C4-2B (cell line): ENCODE data around the gene FAM184B.

Source experiments
- H3K27ac ChIP-seq: fragments of 450-650 bp; 2 replicates; pipeline ENCODE4 v1.5.1; 2017
- ZFX ChIP-seq: fragments of 450-650 bp; IDR thresholded peaks from 2 replicates; pipeline ENCODE4 v1.6.1; 2017
- TF ChIP-seq, protein P1 (sequence below): fragments of 450-650 bp; conservative IDR thresholded peaks from 2 replicates; pipeline ENCODE4 v1.5.1; 2017; ENCODE audit warnings: mild to moderate bottlenecking

FAM184B gene

DNA sequence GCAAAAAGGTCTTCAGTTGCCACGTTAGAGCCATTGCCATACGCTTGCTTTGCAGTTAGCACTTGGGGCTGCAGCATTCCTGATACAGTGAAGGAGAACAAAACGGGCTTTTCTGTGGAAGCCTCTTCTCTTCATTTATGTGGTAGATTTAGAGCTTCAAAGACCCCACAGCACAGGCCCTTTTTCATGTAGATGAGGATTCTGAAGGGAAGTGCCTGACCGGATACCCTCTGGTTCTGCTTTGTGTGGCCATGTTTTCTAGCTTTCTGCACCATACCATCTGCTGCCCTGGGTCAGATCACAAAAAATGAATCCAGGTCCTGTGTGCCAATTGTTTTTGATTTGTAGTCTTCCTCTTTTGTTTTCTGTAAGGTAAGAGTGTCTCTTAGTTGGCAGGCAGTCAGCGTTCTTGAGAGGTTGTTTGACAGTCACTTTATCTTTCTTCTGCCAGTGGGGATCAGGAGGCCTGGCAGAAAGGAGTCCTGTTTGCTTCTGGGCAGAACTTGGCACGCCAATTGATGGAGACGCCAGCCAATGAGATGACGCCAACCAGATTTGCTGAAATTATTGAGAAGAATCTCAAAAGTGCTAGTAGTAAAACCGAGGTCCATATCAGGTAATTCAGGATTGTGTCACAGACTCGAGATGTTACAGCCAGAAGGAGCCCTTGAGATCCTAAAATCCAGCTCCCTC lies 196.8 kb downstream of the FAM184B start:
- no peak for TF ChIP-seq ZFX
- no peak overlapping the region for H3K27ac ChIP-seq

DNA sequence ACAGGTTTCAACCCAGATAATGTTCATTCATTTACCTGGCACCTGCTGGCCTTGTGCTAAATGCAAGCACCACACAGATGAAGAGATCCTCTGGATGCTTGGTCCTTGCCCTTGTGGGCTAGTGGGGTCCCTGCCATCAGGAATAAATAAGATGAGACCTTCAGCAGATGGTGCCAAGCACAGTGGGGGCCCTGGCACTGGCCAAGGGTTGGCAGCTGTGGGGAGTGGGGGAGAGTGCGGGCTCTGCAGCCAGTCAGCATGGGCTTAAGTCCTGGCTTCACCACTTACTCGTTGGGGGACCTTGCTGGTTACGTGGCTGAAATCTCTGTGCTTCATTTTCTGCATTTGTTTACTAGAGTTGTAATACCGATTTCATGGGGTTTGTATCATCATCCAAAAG lies 197.5 kb downstream of the FAM184B start:
- H3K27ac ChIP-seq: no peak overlapping the region
- TF ChIP-seq ZFX: no peak
- TF ChIP-seq, protein P1, sequence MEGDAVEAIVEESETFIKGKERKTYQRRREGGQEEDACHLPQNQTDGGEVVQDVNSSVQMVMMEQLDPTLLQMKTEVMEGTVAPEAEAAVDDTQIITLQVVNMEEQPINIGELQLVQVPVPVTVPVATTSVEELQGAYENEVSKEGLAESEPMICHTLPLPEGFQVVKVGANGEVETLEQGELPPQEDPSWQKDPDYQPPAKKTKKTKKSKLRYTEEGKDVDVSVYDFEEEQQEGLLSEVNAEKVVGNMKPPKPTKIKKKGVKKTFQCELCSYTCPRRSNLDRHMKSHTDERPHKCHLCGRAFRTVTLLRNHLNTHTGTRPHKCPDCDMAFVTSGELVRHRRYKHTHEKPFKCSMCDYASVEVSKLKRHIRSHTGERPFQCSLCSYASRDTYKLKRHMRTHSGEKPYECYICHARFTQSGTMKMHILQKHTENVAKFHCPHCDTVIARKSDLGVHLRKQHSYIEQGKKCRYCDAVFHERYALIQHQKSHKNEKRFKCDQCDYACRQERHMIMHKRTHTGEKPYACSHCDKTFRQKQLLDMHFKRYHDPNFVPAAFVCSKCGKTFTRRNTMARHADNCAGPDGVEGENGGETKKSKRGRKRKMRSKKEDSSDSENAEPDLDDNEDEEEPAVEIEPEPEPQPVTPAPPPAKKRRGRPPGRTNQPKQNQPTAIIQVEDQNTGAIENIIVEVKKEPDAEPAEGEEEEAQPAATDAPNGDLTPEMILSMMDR: no peak

DNA sequence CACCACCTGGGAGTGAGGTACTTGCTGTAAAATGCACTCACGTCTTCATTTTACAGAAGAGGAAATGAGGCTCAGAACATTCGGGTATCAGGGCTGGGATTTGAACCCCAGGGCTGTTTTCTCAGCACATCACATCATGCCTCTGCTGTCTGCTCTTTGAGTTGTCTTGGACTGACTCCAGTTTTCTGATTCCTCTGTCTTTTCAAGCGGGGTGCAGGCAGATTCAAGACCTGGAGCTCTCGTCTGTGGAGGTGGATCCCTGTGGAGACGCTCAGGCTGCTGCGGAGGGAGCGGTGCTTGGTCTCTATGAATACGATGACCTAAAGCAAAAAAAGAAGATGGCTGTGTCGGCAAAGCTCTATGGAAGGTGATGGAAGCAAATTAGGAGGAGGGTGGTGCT lies 198.1 kb downstream of the FAM184B start:
- TF ChIP-seq ZFX: no peak
- TF ChIP-seq, protein P1: no peak
- no peak overlapping the region for H3K27ac ChIP-seq

DNA sequence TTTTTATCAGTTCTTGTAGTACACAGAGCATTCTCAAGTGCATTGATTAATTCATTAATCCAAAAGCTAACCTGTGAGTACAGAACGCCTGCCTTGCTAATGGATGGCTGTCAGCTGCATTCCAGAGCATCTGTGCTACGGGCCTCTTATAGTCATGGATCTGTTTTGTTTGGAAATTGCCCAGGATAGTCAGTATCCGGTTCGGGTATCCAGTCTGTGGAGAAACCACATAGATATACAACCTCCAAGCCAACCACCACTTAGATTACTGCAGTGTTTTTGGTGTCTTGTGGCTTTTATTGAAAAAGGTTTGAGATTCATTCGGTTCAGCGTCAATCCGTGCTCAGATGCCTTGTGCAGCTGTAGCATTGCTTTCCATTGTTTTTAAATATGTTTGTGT lies 200.5 kb downstream of the FAM184B start:
- TF ChIP-seq, protein P1: no peak
- TF ChIP-seq ZFX: no peak
- H3K27ac ChIP-seq: no peak overlapping the region
